HG03378 (cell line): ENCODE results near the gene PEX7.
"Not testable (repeated sequence)": the region's sequence is repeated elsewhere in the genome, so short reads cannot be mapped to it uniquely, and the experiment has no call there.

Experiments used
- ATAC-seq: cut with Tn5 transposase; IDR thresholded peaks from one replicate; pipeline ENCODE4 v1.9.1; 2021; ENCODE audit warnings: mild to moderate bottlenecking, moderate library complexity; ENCODE audit not compliant: unreplicated experiment

The PEX7 gene

GRCh38 chr6:136790411-136791295 is 31.7 kb upstream of the PEX7 start:
- ATAC-seq = no peak

GRCh38 chr6:136791296-136792094 is 30.9 kb upstream of the PEX7 start:
- ATAC-seq = peak; percentile 49

- no peak for ATAC-seq
These were observed 30.3 kb upstream of the PEX7 start for GRCh38 chr6:136792095-136792409.

DNA sequence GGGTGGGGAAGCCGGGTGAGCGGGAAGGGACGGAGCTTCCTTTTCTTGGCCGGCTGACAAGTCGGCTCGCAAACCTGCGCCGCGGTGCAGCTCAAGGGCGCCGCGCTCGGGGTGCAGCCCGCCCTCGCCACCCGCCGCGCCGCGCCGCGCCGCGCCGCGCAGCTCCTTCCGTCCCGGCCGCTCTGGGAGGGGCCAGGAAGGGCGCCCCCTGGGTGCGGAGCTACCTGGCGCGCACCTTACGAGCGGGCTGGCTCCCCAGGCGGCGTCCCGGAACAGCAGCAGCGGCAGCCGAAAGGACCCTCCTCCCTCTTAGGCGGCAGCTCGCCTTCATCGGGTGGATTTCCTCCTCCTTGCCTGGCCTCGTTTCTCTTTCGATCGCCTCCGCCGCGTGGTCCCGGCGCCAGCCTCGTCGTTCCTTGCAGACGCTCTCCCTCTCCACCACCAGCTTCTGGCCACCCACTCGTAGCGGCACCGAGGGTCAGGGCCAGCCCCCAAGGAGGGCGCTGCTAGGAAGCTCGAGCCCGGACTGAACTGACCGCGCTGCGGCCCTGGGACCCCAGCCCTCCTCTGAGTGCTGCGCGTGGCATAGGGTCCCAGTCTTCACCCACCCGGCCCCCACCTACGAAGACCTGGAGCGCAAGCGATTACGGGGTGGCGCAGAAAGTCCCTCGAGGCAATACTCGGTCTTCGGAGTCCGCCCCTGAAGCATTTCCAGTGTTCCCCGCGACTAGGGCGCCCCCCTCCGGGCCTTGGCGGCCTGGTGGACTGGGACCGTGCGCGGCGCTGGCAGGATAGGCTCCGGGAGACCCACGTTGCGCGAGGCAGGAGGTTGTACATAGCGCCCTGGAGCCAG is 29.8 kb upstream of the PEX7 start, which contains the start of gene MAP3K5:
Gene MAP3K5, minus strand, starts transcription at position 68 of the 853 bp plus-strand sequence. CDS start 320 bp downstream, outside the sequence.
- peak; percentile 42 for ATAC-seq

DNA sequence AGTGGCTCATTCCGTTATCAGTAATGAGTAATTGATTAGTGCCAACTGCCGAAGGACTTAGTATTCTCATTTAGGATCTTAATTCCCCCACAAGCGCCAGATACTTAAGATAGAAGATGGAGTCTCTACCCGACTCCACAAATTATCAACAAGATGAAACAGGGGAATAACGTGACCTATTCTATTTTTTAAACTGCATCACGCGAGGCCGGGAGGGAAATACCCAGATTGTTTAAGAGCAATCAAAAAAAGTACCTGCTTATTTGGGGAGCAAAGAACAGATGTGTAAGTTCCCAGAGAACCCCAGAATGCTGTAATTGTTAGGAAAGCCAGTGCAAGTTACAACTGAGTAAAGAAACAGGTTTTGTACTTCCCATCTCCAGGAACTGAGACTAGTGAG is 29.0 kb upstream of the PEX7 start:
- ATAC-seq = peak; percentile 6

GRCh38 chr6:136795386-136795785 is 27.0 kb upstream of the PEX7 start:
- ATAC-seq = no peak

DNA sequence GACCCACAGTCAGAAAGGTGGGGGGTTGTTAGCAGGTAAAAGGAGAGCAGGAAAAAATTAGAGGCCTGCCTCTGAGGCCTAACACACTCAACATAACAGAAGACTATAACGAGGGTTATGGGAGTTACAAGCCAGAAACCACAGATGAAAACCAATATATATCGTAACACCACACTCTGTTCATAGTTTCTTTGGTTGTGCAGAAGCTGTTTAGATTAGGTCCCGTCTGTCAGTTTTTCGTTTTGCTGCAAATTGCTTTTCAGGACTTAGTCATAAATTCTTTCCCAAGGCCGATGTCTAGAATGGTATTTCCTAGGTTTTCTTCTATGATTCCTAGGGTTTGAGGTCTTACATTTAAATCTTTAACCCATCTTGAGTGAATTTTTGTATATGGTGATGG is 26.4 kb upstream of the PEX7 start:
- no peak for ATAC-seq

- ATAC-seq = no peak
These were observed 24.3 kb upstream of the PEX7 start for GRCh38 chr6:136798044-136798443.

- ATAC-seq = no peak
These were observed 20.8 kb upstream of the PEX7 start for GRCh38 chr6:136801581-136801980.

GRCh38 chr6:136803608-136804007 is 18.8 kb upstream of the PEX7 start:
- ATAC-seq = no peak

GRCh38 chr6:136809091-136809860 is 13.1 kb upstream of the PEX7 start:
- no peak for ATAC-seq

- ATAC-seq = no peak
These were observed 11.1 kb upstream of the PEX7 start for GRCh38 chr6:136811272-136811671.

DNA sequence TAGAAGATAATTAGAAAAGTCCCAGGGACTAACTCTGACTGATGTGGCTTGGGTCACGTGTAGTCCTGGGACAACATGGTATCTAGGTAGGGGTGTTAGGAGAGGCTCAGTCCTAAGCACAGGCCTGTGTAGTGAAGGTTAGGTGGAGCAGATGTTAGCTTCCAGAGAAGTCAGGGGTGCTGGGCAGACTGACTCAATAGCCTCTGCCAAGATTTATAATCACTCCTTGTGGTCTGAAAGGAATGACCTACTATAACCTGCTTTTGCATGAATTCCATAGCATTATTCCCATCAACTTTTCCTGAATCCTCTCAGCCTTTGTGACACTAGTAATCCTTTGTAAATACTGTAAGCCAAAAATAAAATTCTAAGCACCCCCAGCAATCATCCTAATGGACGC is 10.2 kb upstream of the PEX7 start:
- ATAC-seq = no peak

GRCh38 chr6:136815608-136816007 is 6.8 kb upstream of the PEX7 start:
- ATAC-seq = not testable (repeated sequence)

DNA sequence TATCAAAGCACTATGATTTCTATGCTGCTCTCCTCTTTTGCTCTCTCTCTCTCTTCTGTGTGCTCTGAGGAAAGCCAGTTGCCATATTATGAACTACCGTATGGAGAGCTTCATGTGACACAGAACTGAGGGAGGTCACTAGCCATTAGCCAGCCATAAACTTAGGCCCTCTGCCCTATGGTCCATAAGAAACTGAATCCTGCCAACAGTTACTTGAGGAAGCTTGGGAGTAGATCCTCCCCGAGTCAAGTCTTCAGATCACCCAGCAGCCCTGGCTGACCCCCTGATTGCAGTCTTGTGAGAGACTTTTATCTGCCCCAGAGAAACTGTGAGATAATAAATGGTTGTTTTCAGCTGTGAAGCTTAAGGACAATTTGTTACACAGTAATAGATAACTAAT is 5.7 kb upstream of the PEX7 start:
- ATAC-seq = no peak

DNA sequence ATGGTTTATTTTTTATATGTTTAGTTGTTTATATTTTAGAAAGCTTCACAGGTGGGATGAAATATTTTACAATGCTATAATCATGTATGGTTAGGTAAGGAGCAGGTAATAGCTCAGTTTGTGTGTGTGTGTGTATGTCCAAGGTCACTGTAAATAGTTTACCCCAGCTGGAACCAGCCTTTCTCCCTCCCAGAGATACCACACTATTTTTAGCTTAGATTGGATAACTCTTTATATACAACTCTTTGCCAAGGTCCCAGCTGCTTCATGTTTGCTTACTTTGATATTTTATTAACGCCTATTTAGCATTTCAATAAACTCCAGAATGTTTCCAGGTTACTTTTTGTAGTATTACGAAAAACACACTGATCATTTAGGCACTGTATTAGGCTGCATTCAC is 1.8 kb upstream of the PEX7 start:
- ATAC-seq = no peak

DNA sequence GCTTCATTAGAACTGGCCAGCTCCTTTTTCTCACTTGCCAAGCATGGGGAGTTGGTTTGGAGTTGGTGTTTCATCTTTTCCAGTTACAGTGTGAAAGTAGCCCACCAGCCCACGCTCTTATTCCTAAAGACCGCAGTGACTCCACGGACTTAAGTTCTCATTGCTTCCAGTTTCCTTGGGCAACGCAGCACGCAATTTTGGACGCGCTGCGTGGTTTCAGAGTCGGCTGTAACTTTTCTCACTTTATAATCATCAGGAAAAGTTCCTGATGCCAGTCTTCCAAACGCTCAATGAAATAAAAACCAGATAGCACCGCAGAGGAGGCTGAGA is 381 bp upstream of the PEX7 start:
- peak; percentile 10 for ATAC-seq

GRCh38 chr6:136823128-136823660 is 802 bp downstream of the PEX7 start:
- no peak for ATAC-seq

- ATAC-seq = no peak
These were observed 3.8 kb downstream of the PEX7 start for GRCh38 chr6:136826216-136826615.

GRCh38 chr6:136831873-136832562 is 9.6 kb downstream of the PEX7 start:
- ATAC-seq = no peak
